Hepatocyte (in vitro differentiated cells): Measurements from ENCODE around the gene SLC41A3. TPM values are rescaled to one million over a fixed set of nuclear protein-coding genes. Genes with fewer than 3 reads are reported as not detected.

Experiments
- DNase-seq: peaks from one replicate; pipeline ENCODE4 v3.0.0-alpha.2; 2016; ENCODE audit warnings: low spot score
- H2AFZ ChIP-seq: fragments of 200-600 bp; sonication (generic); 2 replicates; pipeline ENCODE4 v1.6.0; 2016; ENCODE audit warnings: antibody characterized with exemption, mild to moderate bottlenecking
- H3K27ac ChIP-seq: fragments of 200-600 bp; sonication (generic); 2 replicates; pipeline ENCODE4 v1.5.1; 2016; ENCODE audit warnings: mild to moderate bottlenecking
- H3K27me3 ChIP-seq: fragments of 200-600 bp; sonication (generic); 2 replicates; pipeline ENCODE4 v1.6.1; 2016
- H3K36me3 ChIP-seq: fragments of 200-600 bp; sonication (generic); replicated peaks from 2 replicates; pipeline ENCODE4 v1.5.1; 2016; ENCODE audit warnings: low read depth; ENCODE audit not compliant: insufficient read depth
- H3K4me1 ChIP-seq: fragments of 200-600 bp; sonication (generic); 2 replicates; pipeline ENCODE4 v1.5.1; 2016; ENCODE audit warnings: mild to moderate bottlenecking, moderate library complexity; ENCODE audit not compliant: insufficient read depth
- H3K4me2 ChIP-seq: fragments of 200-600 bp; sonication (generic); 2 replicates; pipeline ENCODE4 v1.6.0; 2016
- H3K4me3 ChIP-seq: fragments of 200-600 bp; sonication (generic); 2 replicates; pipeline ENCODE4 v1.5.1; 2016; ENCODE audit warnings: mild to moderate bottlenecking
- H3K79me2 ChIP-seq: fragments of 200-600 bp; sonication (generic); 2 replicates; pipeline ENCODE4 v1.6.0; 2017; ENCODE audit warnings: mild to moderate bottlenecking
- H3K9me2 ChIP-seq: fragments of 200-600 bp; sonication (generic); replicated peaks from 2 replicates; pipeline ENCODE4 v1.6.0; 2017; ENCODE audit warnings: mild to moderate bottlenecking; ENCODE audit not compliant: insufficient read depth
- H3K9me3 ChIP-seq: fragments of 200-600 bp; sonication (generic); 2 replicates; pipeline ENCODE4 v1.5.1; 2016; ENCODE audit warnings: low read depth, mild to moderate bottlenecking
- H4K20me1 ChIP-seq: fragments of 200-600 bp; sonication (generic); 2 replicates; pipeline ENCODE4 v1.6.0; 2016; ENCODE audit warnings: mild to moderate bottlenecking; ENCODE audit not compliant: insufficient read depth, poor library complexity, severe bottlenecking
- CTCF ChIP-seq: fragments of 200-600 bp; sonication (generic); IDR thresholded peaks from 2 replicates; pipeline ENCODE4 v1.5.1; 2016; ENCODE audit warnings: antibody characterized with exemption, mild to moderate bottlenecking; ENCODE audit not compliant: poor library complexity
- EZH2 ChIP-seq: fragments of 200-600 bp; sonication (generic); IDR thresholded peaks from 2 replicates; pipeline ENCODE4 v1.6.1; 2016; ENCODE audit warnings: antibody characterized with exemption, mild to moderate bottlenecking, borderline replicate concordance
- EZH2phosphoT487 ChIP-seq: fragments of 200-600 bp; sonication (generic); IDR thresholded peaks from one replicate; pipeline ENCODE4 v1.6.1; 2018; ENCODE audit warnings: antibody characterized with exemption, mild to moderate bottlenecking, low read depth, moderate library complexity; ENCODE audit not compliant: unreplicated experiment, severe bottlenecking
- WGBS: methylation state at CpG from one replicate; pipeline ENCODE4 v1.1.6; 2016; ENCODE audit warnings: low lambda C conversion rate; ENCODE audit errors: missing lambda C conversion rate; 5-methylcytosine and 5-hydroxymethylcytosine counted together
- polyA plus RNA-seq: library from polyadenylated mRNA; unstranded; fragments of >200 nt; fragmentation: Nextera tagmentation; extraction: Ambion mirVana; gene quantifications from 2 replicates; pipeline ENCODE4 v1.2.1, GENCODE V29; 2016
- total RNA-seq: library from RNA; depleted of rRNA; stranded (reverse); fragments of >200 nt; gene quantifications from 2 replicates; pipeline ENCODE4 v1.2.3, GENCODE V29; 2014

The SLC41A3 gene
- total and polyA plus RNA-seq, 2 experiments from 2014 or later, result 29.3 to 43.4 TPM

DNA sequence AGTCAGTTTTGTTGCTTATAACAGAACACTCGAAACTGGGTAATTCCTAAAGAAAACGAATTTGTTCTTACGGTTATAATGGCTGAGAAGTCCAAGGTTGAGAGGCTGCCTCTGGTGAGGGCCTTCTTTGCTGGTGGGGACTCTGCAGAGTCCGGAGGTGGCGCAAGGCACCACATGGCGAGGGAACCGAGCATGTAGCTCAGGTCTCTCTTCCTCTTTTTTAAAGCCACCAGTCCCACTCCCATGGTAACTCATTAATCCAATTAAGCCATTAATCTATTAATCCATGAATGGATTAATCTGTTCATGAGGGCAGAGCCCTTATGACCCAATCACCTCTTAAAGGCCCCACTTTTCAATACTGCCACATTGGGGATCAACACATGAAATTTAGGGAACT is 64.9 kb downstream of the SLC41A3 start:
- no peak for DNase-seq
- Histone ChIP-seq H3K27me3 (no peaks in the 10 kb centered on the region), H3K36me3 (no peaks in the 10 kb centered on the region)

GRCh38 chr3:126018545-126018944 is 65.4 kb downstream of the SLC41A3 start:
- 72% methylated on average over 1 of the region's 1 CpG for WGBS
- Histone ChIP-seq H3K36me3 (no peaks in the 10 kb centered on the region), H3K9me3 (no peaks in the 10 kb centered on the region), H3K27me3 (no peaks in the 10 kb centered on the region), H3K79me2 (no peaks in the 10 kb centered on the region), H3K4me2 (no peak overlapping the region), H4K20me1 (no peaks in the 10 kb centered on the region), H3K4me1 (no peaks in the 10 kb centered on the region), H3K4me3 (no peak overlapping the region), H3K9me2 (no peaks in the 10 kb centered on the region), H2AFZ (no peak overlapping the region), H3K27ac (no peak overlapping the region)
- no peak for TF ChIP-seq CTCF
- no peak for DNase-seq

More for the DNA sequence above, 64.9 kb downstream of the SLC41A3 start:
- no peak overlapping the region for H2AFZ ChIP-seq
- H3K79me2 ChIP-seq, result no peaks in the 10 kb centered on the region
- H3K4me2 ChIP-seq, result no peak overlapping the region
- H3K27ac ChIP-seq, result no peak overlapping the region
- no peaks in the 10 kb centered on the region for H4K20me1 ChIP-seq
- 96% methylated on average over 7 of the region's 7 CpGs for WGBS
- no peaks in the 10 kb centered on the region for H3K9me2 ChIP-seq
- no peak overlapping the region for H3K4me3 ChIP-seq
- H3K9me3 ChIP-seq, result no peaks in the 10 kb centered on the region
- TF ChIP-seq EZH2 (no peak), EZH2phosphoT487 (no peak), CTCF (no peak)
- H3K4me1 ChIP-seq, result no peaks in the 10 kb centered on the region

DNA sequence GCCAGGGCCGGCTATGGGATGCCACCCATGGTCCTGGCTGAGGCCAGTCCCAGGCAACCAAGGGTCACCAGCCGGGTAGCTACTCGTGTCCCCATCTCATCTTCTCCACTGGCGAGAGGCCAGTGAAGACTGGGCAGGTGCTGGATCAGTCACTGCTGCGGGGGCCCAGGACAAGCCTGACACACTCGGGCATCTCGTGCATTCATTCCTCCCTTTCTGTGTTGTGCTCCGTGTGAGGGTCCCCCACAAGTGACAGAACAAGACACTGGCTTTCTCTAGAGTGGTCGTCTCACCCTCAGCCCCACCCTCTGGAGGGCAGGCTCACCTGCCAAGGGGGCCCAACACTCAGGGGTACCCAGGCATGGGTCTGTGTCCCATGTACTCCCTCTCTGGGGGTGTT is 66.6 kb downstream of the SLC41A3 start:
- Histone ChIP-seq H3K27me3 (no peaks in the 10 kb centered on the region), H3K9me2 (no peaks in the 10 kb centered on the region), H3K4me2 (no peak overlapping the region), H3K9me3 (no peaks in the 10 kb centered on the region), H3K4me3 (no peak overlapping the region), H3K4me1 (no peaks in the 10 kb centered on the region), H3K79me2 (no peaks in the 10 kb centered on the region), H2AFZ (no peak overlapping the region), H4K20me1 (no peaks in the 10 kb centered on the region), H3K36me3 (no peaks in the 10 kb centered on the region), H3K27ac (no peak overlapping the region)
- TF ChIP-seq CTCF (no peak), EZH2phosphoT487 (no peak), EZH2 (no peak)
- WGBS, result 98% methylated on average over 9 of the region's 9 CpGs
- no peak for DNase-seq

DNA sequence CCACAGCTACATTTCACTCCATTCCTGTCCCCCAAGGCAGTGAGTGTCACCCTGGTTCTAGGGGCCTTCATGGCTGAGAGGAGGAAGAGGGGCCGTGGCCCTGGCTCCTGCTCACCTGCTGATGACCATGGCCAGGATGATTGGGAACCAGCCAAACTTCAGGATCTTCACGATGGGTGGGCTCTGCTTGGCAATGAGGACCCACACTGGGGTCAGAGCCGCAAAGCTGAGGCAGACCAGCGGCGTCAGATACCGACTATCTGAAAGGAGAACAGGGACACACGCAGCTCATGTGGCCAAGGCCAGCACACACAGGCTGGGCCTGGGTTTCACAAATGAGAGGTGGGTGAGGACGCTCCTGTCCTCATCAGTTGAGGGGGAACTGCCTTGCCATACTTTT is 67.3 kb downstream of the SLC41A3 start:
- Histone ChIP-seq H3K27ac (no peak overlapping the region), H3K79me2 (no peaks in the 10 kb centered on the region), H2AFZ (no peak overlapping the region), H3K4me3 (no peak overlapping the region), H3K9me2 (no peaks in the 10 kb centered on the region), H3K4me2 (no peak overlapping the region), H3K36me3 (no peaks in the 10 kb centered on the region), H3K27me3 (no peaks in the 10 kb centered on the region), H3K9me3 (no peaks in the 10 kb centered on the region), H4K20me1 (no peaks in the 10 kb centered on the region), H3K4me1 (no peaks in the 10 kb centered on the region)
- 95% methylated on average over 8 of the region's 8 CpGs for WGBS
- TF ChIP-seq EZH2phosphoT487 (no peak), CTCF (no peak), EZH2 (no peak)
- DNase-seq, result no peak
